MCF 10A (cell line): ENCODE results near the gene TTC34. TPM values are rescaled to one million over a fixed set of nuclear protein-coding genes. Genes with fewer than 3 reads are reported as not detected.

Experiments
- BruUV-seq: library from RNA; stranded (reverse); fragments of 400-500 nt; replicated peaks from 2 replicates; lab custom pipeline; 2021; lab: Mats Ljungman, UMichigan
- CTCF ChIA-PET: fragments of 300-600 bp; sonication (Branson Sonifier 250); formaldehyde crosslinking; extraction: SDS; loops from one replicate; lab custom pipeline; 2021; ENCODE audit warnings: antibody characterized with exemption, inconsistent platforms; lab: Yijun Ruan, JAX
- POLR2A ChIA-PET: fragments of 300-600, 350-650 bp; sonication (Branson Sonifier 250); formaldehyde crosslinking; extraction: SDS; loops from one replicate; lab custom pipeline; 2020; ENCODE audit warnings: antibody characterized with exemption, inconsistent platforms; lab: Yijun Ruan, JAX
- DNase-seq: peaks from one replicate; pipeline ENCODE4 v3.0.0-alpha.2; 2018; ENCODE audit not compliant: unreplicated experiment
- H3K27ac Mint-ChIP-seq: one replicate; pipeline ENCODE4 v1.8.0; 2022; ENCODE audit warnings: mild to moderate bottlenecking, low read depth, mixed read lengths; ENCODE audit not compliant: unreplicated experiment
- H3K27me3 Mint-ChIP-seq: one replicate; pipeline ENCODE4 v1.8.0; 2022; ENCODE audit warnings: mixed read lengths; ENCODE audit not compliant: insufficient read depth, unreplicated experiment
- H3K36me3 Mint-ChIP-seq: one replicate; pipeline ENCODE4 v1.8.0; 2022; ENCODE audit warnings: mild to moderate bottlenecking, moderate library complexity, mixed read lengths; ENCODE audit not compliant: insufficient read depth, unreplicated experiment
- H3K4me1 Mint-ChIP-seq: one replicate; pipeline ENCODE4 v1.8.0; 2022; ENCODE audit warnings: mixed read lengths; ENCODE audit not compliant: insufficient read depth, unreplicated experiment
- H3K4me3 Mint-ChIP-seq: one replicate; pipeline ENCODE4 v1.8.0; 2022; ENCODE audit warnings: mild to moderate bottlenecking, moderate library complexity, mixed read lengths; ENCODE audit not compliant: unreplicated experiment
- H3K9me3 Mint-ChIP-seq: one replicate; pipeline ENCODE4 v1.8.0; 2022; ENCODE audit warnings: mixed read lengths; ENCODE audit not compliant: unreplicated experiment
- intact Hi-C: fragments of 100-400 bp; cut with micrococcal nuclease; formaldehyde crosslinking; loops from 2 replicates; pipeline ENCODE4 v1.14.1; 2022
- total RNA-seq: library from RNA; stranded (reverse); gene quantifications from 2 replicates; pipeline ENCODE4 v1.2.3, GENCODE V29; 2022
- TF ChIP-seq, protein P1 (sequence below): fragments of 200-600 bp; IDR thresholded peaks from one replicate; pipeline ENCODE4 v1.8.0; 2022; ENCODE audit warnings: antibody characterized with exemption, mild to moderate bottlenecking; ENCODE audit not compliant: unreplicated experiment

Gene TTC34
- total RNA-seq, 1 experiment from 2014 or later = 0.47 TPM

DNA sequence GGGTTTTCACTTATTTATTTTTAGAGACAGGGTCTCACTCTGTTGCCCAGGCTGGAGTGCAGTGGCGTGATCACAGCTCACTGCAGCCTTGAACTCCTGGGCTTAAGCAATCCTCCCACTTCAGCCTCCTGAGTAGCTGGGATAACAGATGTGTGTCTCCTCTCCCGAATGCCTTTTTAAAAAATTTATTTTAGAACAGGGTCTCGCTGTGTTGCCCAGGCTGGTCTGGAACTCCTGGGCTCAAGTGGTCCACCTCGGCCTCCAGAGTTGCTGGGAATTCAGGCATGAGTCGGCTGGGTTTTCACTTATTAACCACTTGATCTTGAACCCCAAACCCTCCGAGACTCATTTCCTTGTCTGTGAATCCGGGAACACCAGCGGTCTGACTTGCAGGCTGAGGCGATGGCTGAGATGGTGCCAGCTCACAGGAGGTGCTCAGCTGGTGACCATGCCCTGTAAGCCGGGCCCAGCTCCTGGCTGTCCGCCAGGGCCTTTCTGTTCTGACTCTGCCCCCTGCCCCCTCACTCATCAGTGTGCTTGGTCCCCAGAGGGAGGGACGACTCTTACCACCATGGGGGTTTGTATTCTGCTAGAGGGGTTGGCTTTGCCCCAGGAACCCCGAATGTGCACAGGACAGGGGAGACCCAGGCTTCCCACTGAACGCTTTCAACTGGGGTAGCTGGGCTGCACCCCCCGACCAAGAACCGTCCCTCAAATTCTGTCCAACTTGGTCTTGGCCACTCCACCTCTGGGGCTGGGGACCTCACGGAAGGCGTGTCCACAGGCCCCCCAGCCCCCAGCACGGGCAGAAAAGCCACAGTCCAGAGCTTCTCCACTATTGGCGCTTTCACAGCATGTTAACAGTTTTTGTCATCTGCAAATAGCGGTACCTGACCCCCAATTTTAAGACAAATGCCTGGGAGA lies 191.2 kb downstream of the TTC34 start:
- H3K27me3 Mint-ChIP-seq = peaks cover 12% of the 10 kb centered on the region
- TF ChIP-seq, protein P1, sequence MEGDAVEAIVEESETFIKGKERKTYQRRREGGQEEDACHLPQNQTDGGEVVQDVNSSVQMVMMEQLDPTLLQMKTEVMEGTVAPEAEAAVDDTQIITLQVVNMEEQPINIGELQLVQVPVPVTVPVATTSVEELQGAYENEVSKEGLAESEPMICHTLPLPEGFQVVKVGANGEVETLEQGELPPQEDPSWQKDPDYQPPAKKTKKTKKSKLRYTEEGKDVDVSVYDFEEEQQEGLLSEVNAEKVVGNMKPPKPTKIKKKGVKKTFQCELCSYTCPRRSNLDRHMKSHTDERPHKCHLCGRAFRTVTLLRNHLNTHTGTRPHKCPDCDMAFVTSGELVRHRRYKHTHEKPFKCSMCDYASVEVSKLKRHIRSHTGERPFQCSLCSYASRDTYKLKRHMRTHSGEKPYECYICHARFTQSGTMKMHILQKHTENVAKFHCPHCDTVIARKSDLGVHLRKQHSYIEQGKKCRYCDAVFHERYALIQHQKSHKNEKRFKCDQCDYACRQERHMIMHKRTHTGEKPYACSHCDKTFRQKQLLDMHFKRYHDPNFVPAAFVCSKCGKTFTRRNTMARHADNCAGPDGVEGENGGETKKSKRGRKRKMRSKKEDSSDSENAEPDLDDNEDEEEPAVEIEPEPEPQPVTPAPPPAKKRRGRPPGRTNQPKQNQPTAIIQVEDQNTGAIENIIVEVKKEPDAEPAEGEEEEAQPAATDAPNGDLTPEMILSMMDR = no peak
- CTCF ChIA-PET = interaction anchor here (0.6 kb wide), 1 partner anchor 597 kb away, joined by 3 read pairs; no protein-coding TSS in a partner anchor
- H3K36me3 Mint-ChIP-seq = no peaks in the 10 kb centered on the region
- no peak overlapping the region for H3K4me3 Mint-ChIP-seq
- H3K9me3 Mint-ChIP-seq = peaks cover 12% of the 10 kb centered on the region
- no TSS peak for BruUV-seq
- intact Hi-C loops = no loop called here
- no peak overlapping the region for H3K27ac Mint-ChIP-seq
- POLR2A ChIA-PET = no interaction called here
- DNase-seq = no peak
- H3K4me1 Mint-ChIP-seq = no peaks in the 10 kb centered on the region

DNA sequence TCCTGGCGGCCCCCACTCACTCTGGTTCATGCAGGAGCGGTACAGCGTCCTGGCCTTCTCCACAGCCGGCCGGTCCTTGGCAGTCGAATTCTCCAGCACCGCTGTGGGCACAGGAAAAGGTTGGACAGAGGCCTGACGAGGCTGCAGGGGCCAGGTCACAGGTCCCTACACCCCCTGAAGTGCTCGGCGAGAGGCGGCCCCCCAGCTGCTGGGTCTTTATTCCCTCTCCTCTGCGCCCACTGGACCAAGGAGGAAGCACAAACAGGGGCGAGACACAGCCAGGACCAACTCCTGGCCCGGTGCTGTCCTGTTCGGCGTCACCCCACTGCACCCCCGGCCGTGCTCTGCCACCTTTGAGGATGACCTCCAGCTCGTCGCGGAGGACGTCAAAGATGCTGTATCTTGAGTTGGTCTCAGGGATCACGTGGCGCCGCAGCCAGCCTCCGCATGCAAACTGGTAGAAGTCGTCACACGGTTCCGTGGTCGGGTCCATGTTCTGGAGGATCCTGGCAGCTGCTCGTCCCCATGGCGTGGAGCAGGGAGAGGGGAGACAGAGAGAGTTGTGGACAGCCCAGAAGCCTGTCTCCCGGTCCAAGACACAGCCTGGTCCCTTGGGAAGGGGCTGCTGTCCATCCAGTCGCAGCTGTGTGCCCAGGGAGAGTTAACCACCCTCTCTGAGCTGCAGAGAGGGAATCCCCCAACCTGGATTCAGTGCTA lies 192.0 kb downstream of the TTC34 start:
- TF ChIP-seq, protein P1 = no peak
- no peak overlapping the region for H3K4me3 Mint-ChIP-seq
- no peaks in the 10 kb centered on the region for H3K36me3 Mint-ChIP-seq
- ChIA-PET POLR2A (no interaction called here), CTCF (no interaction called here)
- peaks cover 11% of the 10 kb centered on the region for H3K9me3 Mint-ChIP-seq
- no peak overlapping the region for H3K27ac Mint-ChIP-seq
- peaks cover 12% of the 10 kb centered on the region for H3K27me3 Mint-ChIP-seq
- no peak for DNase-seq
- no peaks in the 10 kb centered on the region for H3K4me1 Mint-ChIP-seq
- BruUV-seq = no TSS peak
- intact Hi-C loops = no loop called here

DNA sequence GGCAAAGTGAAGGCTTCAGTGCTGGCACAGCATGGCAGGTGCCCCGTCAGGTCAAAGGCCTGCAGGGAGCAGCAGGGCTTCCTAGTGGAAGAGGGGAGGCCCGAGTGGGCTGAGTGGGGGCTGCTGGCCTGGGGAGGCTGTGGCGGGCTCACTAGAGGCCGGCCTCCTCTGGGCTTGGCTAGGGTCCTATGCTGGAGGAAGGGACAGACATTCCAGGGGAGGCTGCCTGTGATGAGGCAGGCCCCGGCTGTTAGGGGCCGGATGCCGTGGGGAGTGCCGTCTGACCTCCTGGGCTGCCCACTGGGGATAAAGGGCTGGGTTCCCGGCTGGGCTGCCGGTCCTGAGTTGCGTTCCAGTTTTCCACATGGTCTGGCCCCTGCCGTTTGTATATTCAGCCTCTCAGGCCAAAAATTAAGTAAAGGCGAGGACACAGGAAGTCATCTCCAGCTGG lies 193.8 kb downstream of the TTC34 start:
- no peaks in the 10 kb centered on the region for H3K4me1 Mint-ChIP-seq
- ChIA-PET CTCF (interaction anchor here (0.6 to 0.7 kb wide), 2 partner anchors 13 to 225 kb away, joined by 3 read pairs; no protein-coding TSS in a partner anchor), POLR2A (no interaction called here)
- H3K9me3 Mint-ChIP-seq = no peaks in the 10 kb centered on the region
- no peak overlapping the region for H3K4me3 Mint-ChIP-seq
- peaks cover 6% of the 10 kb centered on the region for H3K27me3 Mint-ChIP-seq
- no peak for DNase-seq
- TF ChIP-seq, protein P1 = no peak
- H3K27ac Mint-ChIP-seq = no peak overlapping the region
- intact Hi-C loops = no loop called here
- H3K36me3 Mint-ChIP-seq = no peaks in the 10 kb centered on the region
- no TSS peak for BruUV-seq
